GM18498 (cell line): ENCODE measurements around the gene TECPR1.

ENCODE experiments used
- ATAC-seq: cut with Tn5 transposase; IDR thresholded peaks from one replicate; pipeline ENCODE4 v1.9.1; 2021; ENCODE audit warnings: mild to moderate bottlenecking, moderate library complexity; ENCODE audit not compliant: unreplicated experiment

The TECPR1 gene

GRCh38 chr7:98196706-98197605 lies 55.1 kb downstream of the TECPR1 start:
- no peak for ATAC-seq

GRCh38 chr7:98194672-98195457 lies 57.2 kb downstream of the TECPR1 start:
- no peak for ATAC-seq

DNA sequence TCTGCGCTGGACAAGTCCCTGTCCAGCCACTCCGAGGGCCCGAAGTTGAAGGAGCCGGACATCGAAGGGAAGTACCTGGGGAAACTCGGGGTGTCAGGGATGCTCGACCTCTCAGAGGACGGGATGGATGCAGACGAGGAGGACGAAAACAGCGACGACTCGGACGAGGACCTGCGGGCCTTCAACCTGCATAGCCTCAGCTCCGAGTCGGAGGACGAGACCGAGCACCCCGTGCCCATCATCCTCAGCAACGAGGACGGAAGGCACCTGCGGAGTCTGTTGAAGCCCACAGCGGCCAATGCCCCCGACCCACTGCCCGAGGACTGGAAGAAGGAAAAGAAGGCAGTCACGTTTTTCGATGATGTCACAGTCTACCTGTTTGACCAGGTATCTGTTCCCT lies 57.8 kb downstream of the TECPR1 start:
- no peak for ATAC-seq

- no peak for ATAC-seq
Observed at GRCh38 chr7:98193474-98194180, 58.4 kb downstream of the TECPR1 start.

GRCh38 chr7:98192781-98193457 lies 59.1 kb downstream of the TECPR1 start:
- no peak for ATAC-seq

DNA sequence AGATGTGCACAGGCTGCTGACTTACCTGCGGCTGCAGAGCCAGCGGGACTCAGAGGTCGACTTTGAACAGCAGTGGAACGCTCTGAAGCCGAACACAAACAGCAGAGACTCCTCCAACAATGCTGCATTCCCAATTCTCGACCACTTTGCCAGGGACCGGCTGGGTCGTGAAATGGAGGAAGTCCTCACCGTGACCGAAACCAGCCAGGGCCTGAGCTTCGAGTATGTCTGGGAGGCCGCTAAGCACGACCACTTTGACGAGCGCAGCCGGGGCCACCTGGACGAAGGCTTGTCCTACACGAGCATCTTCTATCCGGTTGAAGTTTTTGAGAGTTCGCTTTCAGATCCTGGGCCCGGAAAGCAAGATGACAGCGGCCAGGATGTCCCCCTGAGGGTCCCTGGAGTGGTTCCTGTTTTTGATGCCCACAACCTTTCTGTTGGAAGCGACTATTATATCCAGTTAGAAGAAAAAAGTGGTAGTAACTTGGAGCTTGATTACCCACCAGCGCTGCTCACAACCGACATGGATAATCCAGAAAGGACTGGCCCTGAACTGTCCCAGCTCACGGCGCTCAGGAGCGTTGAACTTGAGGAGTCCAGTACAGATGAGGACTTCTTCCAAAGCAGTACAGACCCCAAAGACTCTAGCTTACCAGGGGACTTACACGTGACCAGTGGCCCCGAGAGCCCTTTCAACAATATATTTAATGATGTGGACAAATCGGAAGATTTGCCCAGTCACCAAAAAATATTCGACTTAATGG lies 60.2 kb downstream of the TECPR1 start:
- ATAC-seq, result no peak

GRCh38 chr7:98189559-98189958 lies 62.5 kb downstream of the TECPR1 start:
- no peak for ATAC-seq

DNA sequence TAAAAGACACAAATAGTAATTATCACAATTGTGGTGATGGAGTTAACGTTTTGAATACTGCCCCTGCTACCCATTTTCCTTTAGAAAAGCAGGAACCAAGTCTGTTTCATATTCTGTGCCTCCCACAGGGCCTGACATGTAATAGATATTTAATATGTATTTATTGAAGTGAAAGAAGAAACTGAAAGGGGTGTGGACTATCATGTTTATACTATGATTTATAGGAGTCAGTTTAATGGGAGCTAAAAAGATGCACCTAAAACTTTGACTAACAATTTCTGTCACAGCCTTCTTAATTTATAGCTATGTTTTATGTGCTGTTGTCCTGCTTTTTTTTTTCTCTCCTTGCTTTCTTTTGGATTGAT lies 64.9 kb downstream of the TECPR1 start:
- no peak for ATAC-seq

DNA sequence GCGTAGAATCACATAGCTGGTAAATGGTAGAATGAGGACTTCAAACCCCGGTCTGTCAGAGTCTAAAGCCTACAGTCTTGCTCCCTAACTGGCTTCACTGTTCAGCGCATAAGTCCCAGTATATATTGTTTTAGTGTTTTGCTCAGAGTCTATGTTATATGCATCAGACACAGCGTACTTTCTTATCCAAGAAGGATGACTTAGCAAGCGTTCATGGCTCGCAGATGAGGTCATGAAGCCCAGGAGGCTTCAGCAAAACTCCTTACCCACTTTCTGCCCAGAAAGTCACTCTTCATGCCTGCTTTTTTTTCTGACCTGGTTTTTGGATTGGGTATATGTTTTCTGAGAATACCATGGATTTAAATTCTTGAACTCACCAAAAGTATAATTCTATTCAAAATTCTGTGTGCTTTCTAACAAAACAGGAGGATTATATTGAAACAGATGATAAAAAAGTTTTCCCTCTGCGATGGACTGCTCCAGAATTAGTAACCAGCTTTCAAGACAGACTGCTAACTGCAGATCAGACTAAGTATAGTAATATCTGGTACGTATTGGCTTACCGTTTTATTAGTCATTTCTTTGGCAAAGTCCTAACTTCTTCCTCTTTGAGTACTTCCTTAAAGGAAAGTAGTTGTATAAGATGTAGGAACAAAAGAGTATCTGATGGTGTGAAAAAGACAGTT lies 65.4 kb downstream of the TECPR1 start:
- ATAC-seq, result no peak

GRCh38 chr7:98185101-98185500 lies 66.9 kb downstream of the TECPR1 start:
- ATAC-seq, result no peak

- no peak for ATAC-seq
Observed at GRCh38 chr7:98180751-98181150, 71.3 kb downstream of the TECPR1 start.

GRCh38 chr7:98178762-98179490 lies 73.1 kb downstream of the TECPR1 start:
- no peak for ATAC-seq

DNA sequence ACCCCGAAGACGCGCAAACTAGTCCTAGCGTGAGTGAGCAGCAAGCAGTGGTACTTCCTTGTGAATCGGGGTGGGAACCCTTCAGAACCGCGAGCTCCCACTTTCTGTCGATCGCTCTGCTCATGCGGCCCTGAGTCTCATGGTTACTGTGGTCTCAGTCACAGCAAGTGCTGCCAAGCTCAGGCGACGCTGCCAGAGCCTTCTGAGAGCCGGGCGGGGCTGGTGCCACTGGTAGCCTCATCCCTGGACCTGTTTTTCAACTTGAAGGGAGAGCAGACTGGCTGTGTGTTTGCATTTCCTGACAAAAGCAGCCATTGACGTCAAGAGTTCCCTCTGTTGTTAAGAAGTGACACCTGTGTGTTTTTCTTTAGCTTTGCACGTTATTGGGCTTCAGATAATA lies 73.7 kb downstream of the TECPR1 start:
- ATAC-seq, result no peak

GRCh38 chr7:98177553-98177952 lies 74.5 kb downstream of the TECPR1 start:
- no peak for ATAC-seq

GRCh38 chr7:98175260-98175940 lies 76.6 kb downstream of the TECPR1 start:
- no peak for ATAC-seq

DNA sequence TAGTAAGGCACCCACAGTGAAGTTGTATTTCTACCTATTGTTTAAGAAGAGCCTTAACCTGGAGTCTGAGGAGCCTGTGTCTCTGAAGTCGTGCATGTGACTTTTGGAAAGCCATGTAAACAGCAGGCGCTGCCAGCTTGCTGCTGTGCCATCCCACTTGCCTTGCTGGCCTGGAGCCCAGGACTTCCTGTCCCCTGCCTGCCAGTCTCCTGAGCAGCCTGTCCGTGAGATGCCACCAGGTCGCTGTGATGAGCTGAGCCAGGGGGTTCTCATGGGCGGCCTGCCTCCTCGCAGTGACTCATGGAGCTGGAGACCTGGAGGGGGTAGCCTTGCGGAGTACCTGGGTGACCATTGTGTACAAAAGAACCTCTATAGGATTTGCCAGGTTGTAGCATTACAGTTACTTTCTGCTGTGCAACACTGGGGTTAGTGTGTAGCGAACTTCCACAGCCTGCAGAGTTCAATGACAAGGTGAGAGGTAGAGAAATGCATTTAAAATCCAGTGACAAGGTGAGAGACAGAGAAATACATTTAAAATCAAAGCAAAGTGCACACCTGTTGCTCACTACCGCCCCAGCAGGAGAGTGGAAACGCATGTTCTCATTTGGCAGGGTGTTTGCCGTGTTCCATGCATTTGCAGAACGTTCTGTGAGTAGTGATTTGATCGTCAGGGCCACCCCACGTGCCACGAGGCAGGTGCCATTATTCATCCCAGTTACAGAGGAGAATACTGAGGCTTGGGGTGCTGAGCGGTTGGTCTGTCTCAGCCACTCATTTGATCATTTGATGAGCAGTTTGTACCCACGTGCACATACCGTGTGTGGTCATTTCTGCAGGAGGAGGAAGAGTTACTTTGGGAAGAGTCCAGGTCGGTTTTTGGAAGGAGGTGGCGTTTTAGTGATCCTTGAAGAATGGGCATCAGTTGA lies 77.4 kb downstream of the TECPR1 start:
- ATAC-seq, result no peak

DNA sequence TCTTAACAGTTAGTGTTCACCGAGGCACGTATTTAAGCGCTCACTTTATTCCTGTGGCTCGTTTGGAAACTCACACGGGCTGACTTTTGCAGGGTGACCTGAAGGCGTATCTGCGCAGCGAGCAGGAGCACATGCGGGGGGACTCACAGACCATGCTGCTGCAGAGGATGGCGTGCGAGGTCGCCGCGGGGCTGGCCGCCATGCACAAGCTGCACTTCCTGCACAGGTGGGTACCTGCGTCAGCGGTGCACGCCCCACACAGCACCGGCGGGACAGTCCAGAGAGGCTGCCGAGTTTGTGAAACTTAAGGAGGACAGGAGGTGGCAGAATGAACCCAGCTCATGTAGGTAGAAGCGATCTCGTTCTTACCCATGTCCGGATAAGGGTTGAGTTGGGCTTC lies 80.6 kb downstream of the TECPR1 start:
- no peak for ATAC-seq
